GM06990 (cell line): ENCODE data around the gene DNAH12.
A peak's percentile ranks its signal among the peaks of the same experiment; 100 is the strongest.

Source experiments
- DNase-seq: peaks from one replicate; pipeline ENCODE4 v3.0.0-alpha.2; 2011; ENCODE audit not compliant: insufficient read length; ENCODE audit errors: extremely low read depth
- H3K27me3 ChIP-seq: replicated peaks from 2 replicates; pipeline ENCODE4 v1.6.0; 2011; ENCODE audit warnings: low read length; ENCODE audit not compliant: control insufficient read depth, insufficient read depth
- H3K36me3 ChIP-seq: 2 replicates; pipeline ENCODE4 v1.5.1; 2011; ENCODE audit warnings: low read length; ENCODE audit not compliant: control insufficient read depth, insufficient read depth
- H3K4me3 ChIP-seq: replicated peaks from 2 replicates; pipeline ENCODE4 v1.5.1; 2011; ENCODE audit warnings: low read depth, mild to moderate bottlenecking, control low read depth, low read length
- TF ChIP-seq, protein P1 (sequence below): IDR thresholded peaks from 2 replicates; pipeline ENCODE4 v1.5.1; 2011; ENCODE audit warnings: low read length, control low read depth, mild to moderate bottlenecking, inconsistent platforms; ENCODE audit not compliant: insufficient read depth, poor library complexity, severe bottlenecking

The DNAH12 gene

DNA sequence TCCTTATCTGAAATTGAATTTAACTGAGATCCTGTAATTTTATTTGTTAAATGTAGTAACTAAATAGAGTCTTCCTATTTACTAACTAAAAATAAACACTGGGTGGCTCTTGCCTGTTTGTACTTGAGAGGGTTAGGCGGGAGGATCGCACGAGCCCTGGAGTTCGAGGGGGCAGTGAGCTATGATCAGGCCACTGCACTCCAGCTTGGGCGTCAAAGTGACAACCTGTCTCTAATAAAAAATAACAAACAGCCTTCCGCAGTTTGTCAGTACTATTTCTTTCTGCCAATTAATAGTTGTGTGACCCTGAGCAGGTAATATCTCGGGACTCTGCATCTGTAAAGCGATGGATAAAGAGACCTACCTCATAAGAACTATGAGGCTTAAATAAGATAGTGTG lies 11.2 kb upstream of the DNAH12 start:
- Histone ChIP-seq H3K27me3 (no peaks in the 10 kb centered on the region), H3K4me3 (peak overlapping the region; percentile 82), H3K36me3 (no peaks in the 10 kb centered on the region; the same call in none of the 2 replicates)
- no peak for DNase-seq
- TF ChIP-seq, protein P1, sequence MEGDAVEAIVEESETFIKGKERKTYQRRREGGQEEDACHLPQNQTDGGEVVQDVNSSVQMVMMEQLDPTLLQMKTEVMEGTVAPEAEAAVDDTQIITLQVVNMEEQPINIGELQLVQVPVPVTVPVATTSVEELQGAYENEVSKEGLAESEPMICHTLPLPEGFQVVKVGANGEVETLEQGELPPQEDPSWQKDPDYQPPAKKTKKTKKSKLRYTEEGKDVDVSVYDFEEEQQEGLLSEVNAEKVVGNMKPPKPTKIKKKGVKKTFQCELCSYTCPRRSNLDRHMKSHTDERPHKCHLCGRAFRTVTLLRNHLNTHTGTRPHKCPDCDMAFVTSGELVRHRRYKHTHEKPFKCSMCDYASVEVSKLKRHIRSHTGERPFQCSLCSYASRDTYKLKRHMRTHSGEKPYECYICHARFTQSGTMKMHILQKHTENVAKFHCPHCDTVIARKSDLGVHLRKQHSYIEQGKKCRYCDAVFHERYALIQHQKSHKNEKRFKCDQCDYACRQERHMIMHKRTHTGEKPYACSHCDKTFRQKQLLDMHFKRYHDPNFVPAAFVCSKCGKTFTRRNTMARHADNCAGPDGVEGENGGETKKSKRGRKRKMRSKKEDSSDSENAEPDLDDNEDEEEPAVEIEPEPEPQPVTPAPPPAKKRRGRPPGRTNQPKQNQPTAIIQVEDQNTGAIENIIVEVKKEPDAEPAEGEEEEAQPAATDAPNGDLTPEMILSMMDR, result no peak

DNA sequence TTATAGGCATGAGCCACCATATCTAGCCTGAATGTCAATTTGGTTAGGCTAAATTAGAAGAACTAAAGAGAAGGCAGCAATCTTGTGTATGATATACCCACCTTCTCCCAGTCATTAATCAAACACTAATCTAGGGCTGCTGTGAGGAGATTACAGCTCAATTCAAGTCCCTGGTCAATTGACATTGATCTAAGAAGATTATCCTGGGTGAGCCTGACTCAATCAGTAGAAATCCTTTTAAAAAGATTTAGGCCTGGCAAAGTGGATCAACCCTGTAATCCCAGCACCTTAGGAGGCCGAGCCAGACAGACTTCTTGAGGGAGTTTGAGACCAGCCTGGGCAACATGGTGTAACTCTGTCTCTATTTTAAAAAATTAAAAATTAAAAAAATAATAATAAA lies 2.5 kb upstream of the DNAH12 start:
- H3K4me3 ChIP-seq, result no peak overlapping the region
- DNase-seq, result no peak
- peaks cover 2% of the 10 kb centered on the region; the same call in 1 of the 2 replicates for H3K36me3 ChIP-seq
- no peaks in the 10 kb centered on the region for H3K27me3 ChIP-seq
- TF ChIP-seq, protein P1, result no peak

DNA sequence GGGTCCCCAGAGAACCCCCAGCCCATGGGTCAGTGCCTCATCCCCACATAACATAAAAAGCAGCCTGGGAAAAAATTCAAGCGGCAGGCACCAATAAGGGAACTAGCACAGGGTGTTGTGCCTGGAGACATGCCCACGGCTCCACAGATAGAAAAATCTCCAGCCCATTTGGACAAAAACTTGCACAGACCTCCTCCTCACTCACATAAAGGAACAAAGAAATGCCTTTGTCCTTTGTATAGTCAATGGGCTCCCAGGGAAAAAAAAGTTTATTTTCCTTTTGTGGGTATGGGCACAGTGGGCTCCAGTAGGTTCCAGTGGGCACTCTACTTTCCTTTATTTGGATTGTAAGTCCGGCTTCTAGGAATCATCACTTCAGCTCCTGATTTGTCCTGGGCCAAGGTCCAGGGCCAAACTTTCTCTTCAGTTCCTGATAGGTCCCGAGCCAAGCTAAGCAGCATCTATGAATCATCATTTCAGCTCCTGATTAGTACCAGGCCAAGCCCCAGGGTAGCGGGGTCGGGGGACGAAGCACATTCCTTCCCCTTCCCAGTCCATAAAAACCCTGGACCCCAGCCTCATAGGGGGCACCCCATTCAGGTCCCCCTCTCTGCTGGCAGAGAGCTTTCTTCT lies 1.6 kb upstream of the DNAH12 start:
- Histone ChIP-seq H3K36me3 (peaks cover 2% of the 10 kb centered on the region; the same call in 1 of the 2 replicates), H3K4me3 (no peak overlapping the region), H3K27me3 (no peaks in the 10 kb centered on the region)
- DNase-seq, result no peak
- TF ChIP-seq, protein P1, result no peak

DNA sequence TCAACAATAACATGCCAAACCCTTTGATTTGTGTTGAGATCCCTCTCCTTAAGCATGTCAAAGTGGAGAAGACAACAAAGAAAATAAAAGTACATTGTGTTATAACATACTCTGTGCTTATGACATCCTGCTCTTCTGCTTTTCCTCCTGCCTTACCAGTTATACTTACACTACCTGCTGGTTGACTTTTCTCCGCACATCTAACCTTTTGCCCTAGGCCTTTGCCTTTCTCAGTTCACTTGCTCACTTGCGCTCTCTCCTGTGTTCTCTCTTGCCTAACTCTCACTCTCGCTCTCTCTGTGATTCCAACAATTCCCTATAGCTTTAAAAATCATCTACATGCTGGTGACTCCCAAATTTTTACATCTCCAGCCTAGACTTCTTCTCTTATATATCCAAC lies 5.7 kb downstream of the DNAH12 start:
- Histone ChIP-seq H3K36me3 (no peaks in the 10 kb centered on the region), H3K27me3 (no peaks in the 10 kb centered on the region), H3K4me3 (no peak overlapping the region)
- no peak for DNase-seq
- TF ChIP-seq, protein P1, result no peak

DNA sequence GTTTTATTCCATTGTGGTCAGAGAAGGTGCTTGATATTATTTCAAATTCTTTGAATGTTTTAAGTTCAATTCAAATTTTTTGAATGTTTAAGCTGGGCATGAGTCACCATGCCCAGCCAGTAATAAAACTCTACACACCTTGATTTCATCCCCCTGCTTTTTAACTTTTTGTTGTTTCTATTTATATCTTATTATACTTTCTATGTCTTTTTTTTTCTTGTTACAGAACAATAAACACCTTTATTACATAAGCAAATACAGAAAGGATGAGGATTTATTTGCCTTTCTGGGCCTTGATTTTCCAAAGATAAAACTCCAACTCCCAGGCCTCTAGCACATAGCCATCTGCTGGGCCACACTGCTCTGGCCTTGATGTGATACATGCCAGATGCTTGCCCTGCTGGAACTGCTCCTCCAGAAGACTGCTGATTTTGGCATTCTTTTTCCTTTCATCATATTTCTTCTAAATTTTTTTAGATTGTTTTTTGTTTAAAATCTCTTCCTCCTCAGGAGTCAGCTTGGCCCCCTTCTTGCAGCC lies 14.0 kb downstream of the DNAH12 start:
- H3K4me3 ChIP-seq, result no peak overlapping the region
- no peak for DNase-seq

More for the DNA sequence above, 14.0 kb downstream of the DNAH12 start:
- H3K27me3 ChIP-seq, result no peaks in the 10 kb centered on the region
- no peaks in the 10 kb centered on the region for H3K36me3 ChIP-seq
- TF ChIP-seq, protein P1, result no peak
